Measurements from ENCODE around the gene USP47. TPM values are rescaled to one million over a fixed set of nuclear protein-coding genes. Genes with fewer than 3 reads are reported as not detected.
"Not testable (repeated sequence)": the region's sequence is repeated elsewhere in the genome, so short reads cannot be mapped to it uniquely, and the experiment has no call there.

Gene USP47
- total RNA-seq, 1 donor, result 72.7 TPM

DNA sequence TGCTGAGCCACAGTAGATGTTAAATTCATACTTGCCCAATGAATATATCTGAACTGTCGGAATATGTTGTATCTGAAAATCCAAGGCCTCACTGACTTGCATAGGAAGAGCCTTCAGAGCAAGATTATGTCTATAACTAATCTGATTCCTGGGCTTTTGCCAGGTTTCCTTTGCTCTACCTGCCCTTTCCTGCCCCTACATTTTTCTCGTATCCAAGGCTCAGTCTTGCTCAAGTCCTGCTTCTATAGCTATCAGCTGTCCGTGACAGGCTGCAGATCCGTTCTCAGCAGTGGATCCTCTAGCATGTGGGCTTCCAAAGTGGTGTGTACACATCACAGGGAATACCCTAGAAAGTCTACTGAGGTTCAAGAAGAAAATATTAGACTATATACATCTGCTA is 18.8 kb upstream of the USP47 start:
- no peaks in the 10 kb centered on the region for H3K27me3 ChIP-seq (ENCODE audit: insufficient read depth, low read length)
- no peak overlapping the region for H3K4me3 ChIP-seq (ENCODE audit: insufficient read depth, low read length)
- DNase-seq (ENCODE audit: insufficient read length, low spot score, missing footprints), result no peak
- H3K4me1 ChIP-seq (ENCODE audit: insufficient read depth, low read length), result no peaks in the 10 kb centered on the region
- no peaks in the 10 kb centered on the region for H3K36me3 ChIP-seq (ENCODE audit: insufficient read depth, low read length)
- H3K79me2 ChIP-seq (ENCODE audit: insufficient read depth, low read length), result no peaks in the 10 kb centered on the region
- no peaks in the 10 kb centered on the region for H4K20me1 ChIP-seq (ENCODE audit: insufficient read depth, low read length)
- TF ChIP-seq, protein P1, sequence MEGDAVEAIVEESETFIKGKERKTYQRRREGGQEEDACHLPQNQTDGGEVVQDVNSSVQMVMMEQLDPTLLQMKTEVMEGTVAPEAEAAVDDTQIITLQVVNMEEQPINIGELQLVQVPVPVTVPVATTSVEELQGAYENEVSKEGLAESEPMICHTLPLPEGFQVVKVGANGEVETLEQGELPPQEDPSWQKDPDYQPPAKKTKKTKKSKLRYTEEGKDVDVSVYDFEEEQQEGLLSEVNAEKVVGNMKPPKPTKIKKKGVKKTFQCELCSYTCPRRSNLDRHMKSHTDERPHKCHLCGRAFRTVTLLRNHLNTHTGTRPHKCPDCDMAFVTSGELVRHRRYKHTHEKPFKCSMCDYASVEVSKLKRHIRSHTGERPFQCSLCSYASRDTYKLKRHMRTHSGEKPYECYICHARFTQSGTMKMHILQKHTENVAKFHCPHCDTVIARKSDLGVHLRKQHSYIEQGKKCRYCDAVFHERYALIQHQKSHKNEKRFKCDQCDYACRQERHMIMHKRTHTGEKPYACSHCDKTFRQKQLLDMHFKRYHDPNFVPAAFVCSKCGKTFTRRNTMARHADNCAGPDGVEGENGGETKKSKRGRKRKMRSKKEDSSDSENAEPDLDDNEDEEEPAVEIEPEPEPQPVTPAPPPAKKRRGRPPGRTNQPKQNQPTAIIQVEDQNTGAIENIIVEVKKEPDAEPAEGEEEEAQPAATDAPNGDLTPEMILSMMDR (IDR thresholded peaks at IDR 0.05; ENCODE audit: extremely low read depth, low read depth, low read length), result no peak
- H3K27ac ChIP-seq (ENCODE audit: low read depth, low read length), result no peak overlapping the region
- no peak overlapping the region for H2AFZ ChIP-seq (ENCODE audit: low read length)
- H3K4me2 ChIP-seq (ENCODE audit: insufficient read depth, low read length), result no peak overlapping the region
- H3K9me3 ChIP-seq (ENCODE audit: low read depth, low read length), result no peaks in the 10 kb centered on the region

DNA sequence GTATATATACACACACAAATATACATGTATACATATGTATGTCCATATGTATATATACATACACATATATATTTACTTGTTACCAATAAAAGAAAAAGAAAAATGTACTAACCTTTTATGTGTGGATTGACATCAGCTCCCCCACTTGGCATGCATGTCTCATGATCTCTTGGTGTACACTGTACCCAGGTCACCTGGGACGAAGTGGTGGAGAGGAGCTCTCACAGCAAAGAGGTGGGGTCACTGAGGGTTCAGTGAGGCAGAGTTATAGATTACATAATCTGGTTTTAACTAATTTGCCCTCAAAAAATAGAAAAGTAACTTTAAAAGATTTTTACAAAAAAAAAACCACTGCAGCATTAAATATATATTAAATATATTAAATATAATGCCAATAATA is 15.5 kb upstream of the USP47 start:
- no peaks in the 10 kb centered on the region for H3K36me3 ChIP-seq (ENCODE audit: insufficient read depth, low read length)
- H3K27ac ChIP-seq (ENCODE audit: low read depth, low read length), result no peak overlapping the region
- no peak overlapping the region for H3K4me3 ChIP-seq (ENCODE audit: insufficient read depth, low read length)
- no peak overlapping the region for H2AFZ ChIP-seq (ENCODE audit: low read length)
- TF ChIP-seq, protein P1 (IDR thresholded peaks at IDR 0.05; ENCODE audit: extremely low read depth, low read depth, low read length), result no peak
- no peaks in the 10 kb centered on the region for H4K20me1 ChIP-seq (ENCODE audit: insufficient read depth, low read length)
- no peak overlapping the region for H3K4me2 ChIP-seq (ENCODE audit: insufficient read depth, low read length)
- H3K4me1 ChIP-seq (ENCODE audit: insufficient read depth, low read length), result no peaks in the 10 kb centered on the region
- no peaks in the 10 kb centered on the region for H3K79me2 ChIP-seq (ENCODE audit: insufficient read depth, low read length)
- H3K27me3 ChIP-seq (ENCODE audit: insufficient read depth, low read length), result peaks cover 3% of the 10 kb centered on the region
- no peak for DNase-seq (ENCODE audit: insufficient read length, low spot score, missing footprints)
- no peaks in the 10 kb centered on the region for H3K9me3 ChIP-seq (ENCODE audit: low read depth, low read length)

GRCh38 chr11:11827272-11827671 is 14.5 kb upstream of the USP47 start:
- H2AFZ ChIP-seq (ENCODE audit: low read length), result no peak overlapping the region
- H3K4me2 ChIP-seq (ENCODE audit: insufficient read depth, low read length), result no peak overlapping the region
- TF ChIP-seq, protein P1 (IDR thresholded peaks at IDR 0.05; ENCODE audit: extremely low read depth, low read depth, low read length), result no peak
- DNase-seq (ENCODE audit: insufficient read length, low spot score, missing footprints), result no peak
- H3K9me3 ChIP-seq (ENCODE audit: low read depth, low read length), result no peaks in the 10 kb centered on the region
- H3K27me3 ChIP-seq (ENCODE audit: insufficient read depth, low read length), result peaks cover 3% of the 10 kb centered on the region
- H4K20me1 ChIP-seq (ENCODE audit: insufficient read depth, low read length), result no peaks in the 10 kb centered on the region
- H3K4me1 ChIP-seq (ENCODE audit: insufficient read depth, low read length), result no peaks in the 10 kb centered on the region
- no peaks in the 10 kb centered on the region for H3K79me2 ChIP-seq (ENCODE audit: insufficient read depth, low read length)
- no peak overlapping the region for H3K27ac ChIP-seq (ENCODE audit: low read depth, low read length)
- H3K36me3 ChIP-seq (ENCODE audit: insufficient read depth, low read length), result no peaks in the 10 kb centered on the region
- no peak overlapping the region for H3K4me3 ChIP-seq (ENCODE audit: insufficient read depth, low read length)

- not testable (repeated sequence) for H3K9me3 ChIP-seq (ENCODE audit: low read depth, low read length); H4K20me1 ChIP-seq (ENCODE audit: insufficient read depth, low read length); H3K4me3 ChIP-seq (ENCODE audit: insufficient read depth, low read length); H3K36me3 ChIP-seq (ENCODE audit: insufficient read depth, low read length); DNase-seq (ENCODE audit: insufficient read length, low spot score, missing footprints); H3K27ac ChIP-seq (ENCODE audit: low read depth, low read length); H3K27me3 ChIP-seq (ENCODE audit: insufficient read depth, low read length); H3K4me1 ChIP-seq (ENCODE audit: insufficient read depth, low read length); H3K4me2 ChIP-seq (ENCODE audit: insufficient read depth, low read length); H3K79me2 ChIP-seq (ENCODE audit: insufficient read depth, low read length); H2AFZ ChIP-seq (ENCODE audit: low read length)
These were observed 10.4 kb upstream of the USP47 start for GRCh38 chr11:11831406-11831805.
